Upper lobe of left lung (tissue), 4 donors: ENCODE measurements around the gene MFAP3L.

Experiments
- EP300 ChIP-seq, 4 donors: sonication (generic); formaldehyde crosslinking; IDR thresholded peaks; one replicate each; pipeline ENCODE4 v1.5.1; 2017; ENCODE audit warnings: antibody characterized with exemption in 4 of 4, control low read depth in 2 of 4
- POLR2A ChIP-seq, 4 donors: fragments of 450-650 bp; IDR thresholded peaks; one replicate each; pipeline ENCODE4 v1.5.1; 2016 to 2017; ENCODE audit warnings: antibody characterized with exemption in 4 of 4, mild to moderate bottlenecking in 2 of 4

- no peak for TF ChIP-seq POLR2A (IDR thresholded peaks at IDR 0.05)
- no peak for TF ChIP-seq EP300 (IDR thresholded peaks at IDR 0.05)
Observed at GRCh38 chr4:170027181-170027829, 1.1 kb upstream of the MFAP3L start.
